ENCODE data around the gene ZNF74. TPM values are rescaled to one million over a fixed set of nuclear protein-coding genes. Genes with fewer than 3 reads are reported as not detected.
"Not testable (repeated sequence)": the region's sequence is repeated elsewhere in the genome, so short reads cannot be mapped to it uniquely, and the experiment has no call there.

ZNF74 gene
- total and polyA plus RNA-seq, 2 donors (not counting 1 experiment from before 2014, with no cell fraction given) = 2.5 to 13.0 TPM

DNA sequence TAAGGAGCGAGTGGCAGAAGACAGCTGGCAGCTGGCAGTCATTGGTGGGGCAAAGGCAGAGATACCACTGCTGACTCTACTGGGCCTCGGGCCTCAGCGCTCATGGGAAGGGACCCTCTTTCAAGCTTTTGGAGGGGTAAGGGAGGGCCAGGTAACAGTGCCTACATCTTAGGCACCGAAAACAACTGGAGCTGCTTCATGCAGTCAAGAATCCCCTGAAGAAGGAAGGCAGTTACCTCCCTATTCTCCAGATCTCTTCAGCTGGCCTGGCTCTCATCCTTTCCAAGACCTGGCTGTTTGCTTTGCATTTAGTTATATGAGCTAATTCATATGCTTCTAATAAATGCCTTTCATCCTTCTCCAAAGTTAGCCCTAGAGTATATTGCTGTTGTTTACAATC is 15.8 kb upstream of the ZNF74 start:
- H3K9ac ChIP-seq (ENCODE audit: insufficient read depth, low read length) = no peak overlapping the region
- no peak overlapping the region for H3K4me3 ChIP-seq (replicated peaks in 1 of 4; ENCODE audit: control extremely low read depth in 1 of 4, insufficient read depth in 1 of 4, low read depth in 3 of 4, low read length in 4 of 4)
- H3K27me3 ChIP-seq (ENCODE audit: control insufficient read depth, insufficient read depth, low read length) = no peaks in the 10 kb centered on the region
- no peak for TF ChIP-seq EZH2 (IDR thresholded peaks at IDR 0.05; ENCODE audit: low read length, missing control alignments)
- TF ChIP-seq, protein P1, sequence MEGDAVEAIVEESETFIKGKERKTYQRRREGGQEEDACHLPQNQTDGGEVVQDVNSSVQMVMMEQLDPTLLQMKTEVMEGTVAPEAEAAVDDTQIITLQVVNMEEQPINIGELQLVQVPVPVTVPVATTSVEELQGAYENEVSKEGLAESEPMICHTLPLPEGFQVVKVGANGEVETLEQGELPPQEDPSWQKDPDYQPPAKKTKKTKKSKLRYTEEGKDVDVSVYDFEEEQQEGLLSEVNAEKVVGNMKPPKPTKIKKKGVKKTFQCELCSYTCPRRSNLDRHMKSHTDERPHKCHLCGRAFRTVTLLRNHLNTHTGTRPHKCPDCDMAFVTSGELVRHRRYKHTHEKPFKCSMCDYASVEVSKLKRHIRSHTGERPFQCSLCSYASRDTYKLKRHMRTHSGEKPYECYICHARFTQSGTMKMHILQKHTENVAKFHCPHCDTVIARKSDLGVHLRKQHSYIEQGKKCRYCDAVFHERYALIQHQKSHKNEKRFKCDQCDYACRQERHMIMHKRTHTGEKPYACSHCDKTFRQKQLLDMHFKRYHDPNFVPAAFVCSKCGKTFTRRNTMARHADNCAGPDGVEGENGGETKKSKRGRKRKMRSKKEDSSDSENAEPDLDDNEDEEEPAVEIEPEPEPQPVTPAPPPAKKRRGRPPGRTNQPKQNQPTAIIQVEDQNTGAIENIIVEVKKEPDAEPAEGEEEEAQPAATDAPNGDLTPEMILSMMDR (conservative IDR thresholded peaks at IDR 0.05 in 1 of 2, IDR thresholded peaks at IDR 0.05 in 1 of 2; ENCODE audit: low read depth in 1 of 2, low read length in 2 of 2) = no peak
- DNase-seq (ENCODE audit: low read depth in 2 of 2) = no peak
- H4K20me1 ChIP-seq (ENCODE audit: control insufficient read depth, extremely low read depth, insufficient read depth, low read length) = no peaks in the 10 kb centered on the region
- no peaks in the 10 kb centered on the region for H3K9me3 ChIP-seq (ENCODE audit: control insufficient read depth, insufficient read depth, low read depth, low read length)
- no peaks in the 10 kb centered on the region for H3K4me1 ChIP-seq (ENCODE audit: control insufficient read depth, extremely low read depth, insufficient read depth, low read length)
- no peaks in the 10 kb centered on the region for H3K79me2 ChIP-seq (ENCODE audit: control insufficient read depth, insufficient read depth, low read length)
- no peak overlapping the region for H3K27ac ChIP-seq (ENCODE audit: insufficient read depth, low read length)
- no peaks in the 10 kb centered on the region for H3K36me3 ChIP-seq (ENCODE audit: control insufficient read depth, insufficient read depth, low read length)
- no peak overlapping the region for H2AFZ ChIP-seq (ENCODE audit: low read length)
- no peak overlapping the region for H3K4me2 ChIP-seq (ENCODE audit: extremely low read depth, insufficient read depth, low read length)

DNA sequence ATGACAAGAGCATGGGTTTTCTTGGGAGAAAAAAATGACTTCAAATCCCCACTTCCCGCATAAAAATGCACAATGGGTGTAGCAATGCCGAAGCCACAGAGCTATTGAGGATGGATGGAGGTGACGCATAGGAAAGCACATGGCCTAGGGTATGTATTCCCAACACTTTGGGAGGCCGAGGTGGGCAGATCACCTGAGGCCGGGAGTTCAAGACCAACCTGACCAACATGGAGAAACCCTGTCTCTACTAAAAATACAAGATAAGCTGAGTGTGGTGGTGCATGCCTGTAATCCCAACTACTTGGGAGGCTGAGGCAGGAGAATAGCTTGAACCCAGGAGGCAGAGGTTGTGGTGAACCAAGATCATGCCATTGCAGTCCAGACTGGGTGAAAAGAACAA is 15.3 kb upstream of the ZNF74 start:
- H2AFZ ChIP-seq (ENCODE audit: low read length); H3K27ac ChIP-seq (ENCODE audit: insufficient read depth, low read length); H3K27me3 ChIP-seq (ENCODE audit: control insufficient read depth, insufficient read depth, low read length): not testable (repeated sequence)

DNA sequence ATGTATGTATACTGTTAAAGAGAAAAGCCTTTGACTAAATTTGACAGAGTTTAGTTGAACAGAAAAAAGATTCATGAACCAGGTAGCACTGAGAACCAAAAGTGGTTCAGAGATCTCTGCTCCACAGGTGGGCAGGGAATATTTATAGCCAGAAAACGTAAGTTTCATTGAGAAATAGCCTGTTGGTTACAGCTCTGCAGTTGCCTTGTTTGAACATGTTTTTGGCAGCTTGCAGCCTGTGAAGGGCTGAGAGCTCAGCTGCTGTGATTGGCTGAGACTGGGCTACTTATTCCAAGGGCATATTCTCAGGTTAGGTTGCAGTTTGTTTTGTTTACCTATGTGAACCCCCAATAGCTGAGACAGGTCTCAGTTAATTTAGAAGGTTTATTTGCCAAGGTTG is 13.5 kb upstream of the ZNF74 start:
- Histone ChIP-seq H3K36me3 (ENCODE audit: control insufficient read depth, insufficient read depth, low read length) (no peaks in the 10 kb centered on the region), H2AFZ (ENCODE audit: low read length) (no peak overlapping the region), H3K4me3 (replicated peaks in 1 of 4; ENCODE audit: control extremely low read depth in 1 of 4, insufficient read depth in 1 of 4, low read depth in 3 of 4, low read length in 4 of 4) (no peak overlapping the region), H4K20me1 (ENCODE audit: control insufficient read depth, extremely low read depth, insufficient read depth, low read length) (no peaks in the 10 kb centered on the region), H3K79me2 (ENCODE audit: control insufficient read depth, insufficient read depth, low read length) (no peaks in the 10 kb centered on the region), H3K27ac (ENCODE audit: insufficient read depth, low read length) (no peak overlapping the region), H3K9me3 (ENCODE audit: control insufficient read depth, insufficient read depth, low read depth, low read length) (no peaks in the 10 kb centered on the region), H3K27me3 (ENCODE audit: control insufficient read depth, insufficient read depth, low read length) (peaks cover 4% of the 10 kb centered on the region), H3K4me2 (ENCODE audit: extremely low read depth, insufficient read depth, low read length) (no peak overlapping the region), H3K4me1 (ENCODE audit: control insufficient read depth, extremely low read depth, insufficient read depth, low read length) (no peaks in the 10 kb centered on the region), H3K9ac (ENCODE audit: insufficient read depth, low read length) (no peak overlapping the region)
- TF ChIP-seq EZH2 (IDR thresholded peaks at IDR 0.05; ENCODE audit: low read length, missing control alignments) = no peak
- TF ChIP-seq, protein P1 (conservative IDR thresholded peaks at IDR 0.05 in 1 of 2, IDR thresholded peaks at IDR 0.05 in 1 of 2; ENCODE audit: low read depth in 1 of 2, low read length in 2 of 2) = no peak
- DNase-seq (ENCODE audit: low read depth in 2 of 2) = no peak

More for the DNA sequence above, 15.3 kb upstream of the ZNF74 start:
- H3K79me2 ChIP-seq (ENCODE audit: control insufficient read depth, insufficient read depth, low read length); H3K4me3 ChIP-seq (replicated peaks in 1 of 4; ENCODE audit: control extremely low read depth in 1 of 4, insufficient read depth in 1 of 4, low read depth in 3 of 4, low read length in 4 of 4); H3K9me3 ChIP-seq (ENCODE audit: control insufficient read depth, insufficient read depth, low read depth, low read length); H3K36me3 ChIP-seq (ENCODE audit: control insufficient read depth, insufficient read depth, low read length); H3K4me2 ChIP-seq (ENCODE audit: extremely low read depth, insufficient read depth, low read length); H3K9ac ChIP-seq (ENCODE audit: insufficient read depth, low read length); H4K20me1 ChIP-seq (ENCODE audit: control insufficient read depth, extremely low read depth, insufficient read depth, low read length); DNase-seq (ENCODE audit: low read depth in 2 of 2); H3K4me1 ChIP-seq (ENCODE audit: control insufficient read depth, extremely low read depth, insufficient read depth, low read length): not testable (repeated sequence)

Measured in fibroblast of lung (primary cell).